Mesenteric fat pad (tissue), 1 donor: ENCODE measurements around the gene GSN. TPM values are rescaled to one million over a fixed set of nuclear protein-coding genes. Genes with fewer than 3 reads are reported as not detected.

Experiments used
- DNase-seq: peaks from one replicate; pipeline ENCODE4 v3.0.0-alpha.2; 2020; ENCODE audit warnings: low spot score
- total RNA-seq: library from RNA; stranded (reverse); fragmentation: NEBNext Ultra II Directional; extraction: Animal tissue kit (Norgen Biotek cat#: 25700); gene quantifications from one replicate; pipeline ENCODE4 v1.2.1, GENCODE V29; 2021
- donor health status: DM: yes; HTN: yes; CAD: no.

GSN gene
- total RNA-seq, 1 donor from 2014 or later: 843 TPM

GRCh38 chr9:121286688-121286972, 18.7 kb downstream of the GSN start:
- DNase-seq: no peak

GRCh38 chr9:121286973-121287741, 19.2 kb downstream of the GSN start:
- DNase-seq: peak; percentile 90

GRCh38 chr9:121288673-121289025, 20.7 kb downstream of the GSN start:
- no peak for DNase-seq

- no peak for DNase-seq
These were observed 21.2 kb downstream of the GSN start for GRCh38 chr9:121289026-121289771.

GRCh38 chr9:121289772-121290370, 21.9 kb downstream of the GSN start:
- no peak for DNase-seq

GRCh38 chr9:121291536-121291935, 23.6 kb downstream of the GSN start:
- peak; percentile 67 for DNase-seq

- DNase-seq: no peak
These were observed 24.1 kb downstream of the GSN start for GRCh38 chr9:121292051-121292450.

- peak; percentile 51 for DNase-seq
These were observed 24.9 kb downstream of the GSN start for GRCh38 chr9:121292801-121293241.

GRCh38 chr9:121294151-121294743, 26.3 kb downstream of the GSN start:
- peak; percentile 81 for DNase-seq

GRCh38 chr9:121294866-121295661, 27.1 kb downstream of the GSN start:
- DNase-seq: peak; percentile 83

- DNase-seq: peak; percentile 35
These were observed 27.8 kb downstream of the GSN start for GRCh38 chr9:121295662-121296191.

GRCh38 chr9:121296213-121297127, 28.5 kb downstream of the GSN start:
- DNase-seq: peak; percentile 82

GRCh38 chr9:121297389-121297788, 29.4 kb downstream of the GSN start:
- no peak for DNase-seq

GRCh38 chr9:121298016-121298538, 30.1 kb downstream of the GSN start:
- peak; percentile 79 for DNase-seq

GRCh38 chr9:121298689-121299466, 30.9 kb downstream of the GSN start:
- peak; percentile 87 for DNase-seq

- peak; percentile 90 for DNase-seq
These were observed 31.7 kb downstream of the GSN start for GRCh38 chr9:121299467-121300282.

- peak; percentile 49 for DNase-seq
These were observed 32.5 kb downstream of the GSN start for GRCh38 chr9:121300283-121301119.
